Transverse colon (tissue), 3 donors: ENCODE measurements around the gene IGFL2.

Experiments used
- CTCF ChIP-seq, 5 experiments: fragments of 200-600 bp in 3 of 5; fragments of 450-650 bp in 2 of 5; sonication (generic) in 3 of 5; IDR thresholded peaks; 1 replicate in 2 of 5; 2 replicates in 3 of 5; pipeline ENCODE4 v1.5.1; 2016 to 2017; ENCODE audit warnings: antibody characterized with exemption in 5 of 5, inconsistent platforms in 3 of 5, mild to moderate bottlenecking in 2 of 5, moderate library complexity in 1 of 5
- POLR2A ChIP-seq: fragments of 450-650 bp; IDR thresholded peaks from one replicate; pipeline ENCODE4 v1.6.1; 2016; ENCODE audit warnings: antibody characterized with exemption, mild to moderate bottlenecking, moderate library complexity

GRCh38 chr19:46206682-46207081 lies 58.6 kb downstream of the IGFL2 start:
- TF ChIP-seq POLR2A (no peak), CTCF (IDR thresholded peaks at IDR 0.05) (no peak)
